T follicular helper cell (primary cell): Measurements from ENCODE around the gene UBQLN4.
"Not testable (repeated sequence)": the region's sequence is repeated elsewhere in the genome, so short reads cannot be mapped to it uniquely, and the experiment has no call there.

ENCODE experiments used
- DNase-seq: peaks from one replicate; pipeline ENCODE4 v3.0.0-alpha.2; 2020; ENCODE audit warnings: low read depth

The UBQLN4 gene

DNA sequence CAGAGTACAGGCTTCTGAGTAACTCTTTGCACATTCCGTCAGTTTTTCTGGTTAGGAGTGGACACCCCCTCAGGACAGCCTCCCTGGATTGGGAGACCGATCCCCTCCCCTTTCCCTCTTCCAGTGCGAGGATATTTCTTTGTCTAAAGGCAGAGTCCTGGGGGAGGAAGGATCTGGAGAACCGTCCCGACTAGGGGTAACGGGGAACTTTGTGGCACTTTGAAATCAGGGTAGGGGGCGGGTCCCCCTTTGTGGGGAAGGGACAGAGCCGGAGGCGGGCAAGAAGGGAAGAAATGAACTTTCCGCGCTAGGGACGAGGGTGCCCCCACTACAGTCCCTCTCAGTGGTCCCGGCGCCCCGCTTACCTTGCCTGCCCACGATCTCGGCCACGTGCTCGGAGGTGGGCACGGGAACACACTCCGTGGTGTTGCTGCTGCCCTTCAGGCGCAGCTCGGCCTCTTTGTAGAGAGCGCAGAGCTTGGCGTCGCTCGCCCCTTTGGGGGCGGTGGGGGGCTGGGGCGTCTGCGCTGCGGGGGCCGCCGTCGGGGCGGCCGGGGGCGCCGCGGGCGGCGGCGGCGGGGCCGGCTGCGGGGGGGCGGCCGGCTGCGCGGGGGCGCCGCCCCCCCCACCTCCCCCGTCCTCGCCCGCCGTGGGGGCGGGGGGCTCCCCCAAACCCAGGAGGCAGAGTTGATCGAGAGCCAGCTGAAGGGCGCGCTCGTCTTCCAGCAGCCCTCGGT is 27.8 kb upstream of the UBQLN4 start:
- DNase-seq: no peak

DNA sequence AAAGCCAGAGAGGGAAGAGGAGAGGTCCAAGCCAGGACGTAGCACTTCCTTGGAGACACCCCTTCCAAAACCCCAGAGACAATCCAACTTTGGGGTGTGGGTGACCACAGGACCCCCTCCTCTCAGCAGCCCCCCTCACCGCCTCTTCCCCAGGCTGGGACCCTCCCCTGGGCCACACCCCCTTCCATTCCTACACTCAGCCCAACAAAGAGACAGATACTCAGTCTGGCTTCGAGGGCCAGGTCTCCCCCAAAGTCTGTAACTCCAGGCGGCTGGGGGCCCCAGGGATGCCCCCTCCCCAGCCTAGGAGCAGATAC is 27.2 kb upstream of the UBQLN4 start:
- DNase-seq: no peak

GRCh38 chr1:156080241-156080862 is 26.8 kb upstream of the UBQLN4 start:
- no peak for DNase-seq

- DNase-seq: no peak
Measured at GRCh38 chr1:156079762-156080161, 26.2 kb upstream of the UBQLN4 start.

DNA sequence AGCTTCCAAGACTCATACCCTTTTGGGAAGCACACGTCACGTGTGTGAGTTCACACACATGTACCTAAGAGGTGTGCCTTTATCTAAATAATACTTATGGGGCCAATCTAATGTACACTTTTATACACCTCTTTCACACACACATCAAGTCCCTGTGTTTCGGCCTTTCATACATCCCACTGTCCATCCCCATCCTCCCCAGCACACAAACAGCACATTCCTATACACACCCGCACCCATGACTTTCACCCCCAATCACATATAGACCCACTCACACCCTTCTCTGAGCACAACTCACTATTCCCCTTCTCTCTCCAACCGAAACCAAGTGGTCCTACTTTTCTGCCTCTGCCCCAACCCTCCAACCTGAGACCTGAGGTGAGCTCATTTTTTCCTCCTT is 25.1 kb upstream of the UBQLN4 start:
- DNase-seq: no peak

- DNase-seq: no peak
Measured at GRCh38 chr1:156077430-156077760, 23.8 kb upstream of the UBQLN4 start.

GRCh38 chr1:156076609-156077429 is 23.2 kb upstream of the UBQLN4 start:
- DNase-seq: no peak

DNA sequence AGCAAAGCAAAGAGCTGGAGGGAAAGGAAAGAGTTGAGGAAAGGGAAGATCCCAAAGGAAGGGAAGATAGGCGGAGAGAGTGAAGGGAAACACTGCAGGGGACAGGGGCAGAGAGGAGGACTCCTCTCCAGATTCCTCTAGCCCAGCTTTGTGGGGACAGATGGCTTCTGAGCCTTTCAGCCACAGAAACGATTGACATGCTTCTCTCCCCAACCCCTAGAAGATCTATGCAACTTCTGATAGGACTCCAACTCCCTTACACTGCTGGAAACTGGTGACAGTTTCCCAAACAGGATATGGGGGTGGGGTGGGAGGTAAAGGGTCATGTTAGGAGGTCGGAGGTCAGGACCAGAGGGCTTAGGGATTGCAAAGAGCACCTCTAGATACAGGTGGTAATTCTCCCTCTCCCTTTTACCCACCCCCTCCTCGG is 22.2 kb upstream of the UBQLN4 start:
- DNase-seq: no peak

- no peak for DNase-seq
Measured at GRCh38 chr1:156075162-156075561, 21.6 kb upstream of the UBQLN4 start.

- DNase-seq: no peak
Measured at GRCh38 chr1:156074661-156075060, 21.1 kb upstream of the UBQLN4 start.

DNA sequence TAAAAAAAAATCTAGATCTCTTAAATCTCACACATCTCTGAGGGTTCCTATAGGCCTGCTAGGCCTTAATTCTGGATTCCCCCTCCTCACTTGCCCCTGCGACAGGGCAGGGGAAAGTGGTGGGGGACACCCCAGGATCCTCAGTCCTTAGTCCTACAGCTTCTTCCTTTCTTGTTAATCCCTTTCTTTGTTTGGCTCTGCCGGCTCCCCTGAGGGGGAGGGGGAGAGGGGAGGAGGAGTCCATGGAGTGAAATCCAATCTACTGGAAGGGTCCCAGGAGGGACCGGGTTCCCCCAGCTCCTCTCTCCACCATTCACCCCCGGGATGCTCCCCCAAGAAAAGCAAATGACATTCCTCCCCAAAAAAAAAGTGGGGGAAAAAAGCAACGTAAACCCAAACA is 20.1 kb upstream of the UBQLN4 start:
- DNase-seq: no peak

GRCh38 chr1:156073110-156073687 is 19.6 kb upstream of the UBQLN4 start:
- DNase-seq: no peak

- no peak for DNase-seq
Measured at GRCh38 chr1:156072251-156072650, 18.7 kb upstream of the UBQLN4 start.

- not testable (repeated sequence) for DNase-seq
Measured at GRCh38 chr1:156071332-156071816, 17.8 kb upstream of the UBQLN4 start.

- DNase-seq: no peak
Measured at GRCh38 chr1:156070548-156070947, 16.9 kb upstream of the UBQLN4 start.

DNA sequence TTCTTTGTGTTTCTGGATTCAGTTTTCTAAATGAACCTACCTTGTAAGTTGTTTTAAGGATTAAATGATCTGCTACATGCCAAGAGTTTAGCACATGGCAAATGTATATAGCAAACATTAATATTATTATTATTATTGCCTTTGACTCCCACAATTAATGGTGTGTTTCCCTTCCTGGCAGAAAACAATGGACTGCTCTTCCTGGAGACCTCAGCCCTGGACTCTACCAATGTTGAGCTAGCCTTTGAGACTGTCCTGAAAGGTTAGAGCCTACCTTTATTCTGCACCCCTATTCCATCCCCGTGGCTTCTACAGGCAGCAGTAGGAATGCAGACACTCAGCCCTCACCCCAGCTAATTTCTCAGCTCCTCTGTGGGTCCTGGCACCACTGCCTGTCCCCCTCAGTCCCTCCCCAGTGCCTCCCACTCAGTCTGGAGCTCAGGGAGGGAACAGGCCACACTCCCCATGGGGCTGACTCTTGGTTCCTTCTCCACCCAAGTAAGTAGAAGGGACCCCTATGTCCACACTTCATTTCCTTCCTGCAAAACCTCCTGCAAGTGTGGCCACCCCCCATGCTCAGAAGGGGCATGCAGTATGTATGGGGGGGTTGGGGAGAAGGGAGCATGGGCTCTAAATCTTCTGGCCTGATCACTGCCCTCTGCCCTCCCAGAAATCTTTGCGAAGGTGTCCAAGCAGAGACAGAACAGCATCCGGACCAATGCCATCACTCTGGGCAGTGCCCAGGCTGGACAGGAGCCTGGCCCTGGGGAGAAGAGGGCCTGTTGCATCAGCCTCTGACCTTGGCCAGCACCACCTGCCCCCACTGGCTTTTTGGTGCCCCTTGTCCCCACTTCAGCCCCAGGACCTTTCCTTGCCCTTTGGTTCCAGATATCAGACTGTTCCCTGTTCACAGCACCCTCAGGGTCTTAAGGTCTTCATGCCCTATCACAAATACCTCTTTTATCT is 16.2 kb upstream of the UBQLN4 start:
- no peak for DNase-seq

DNA sequence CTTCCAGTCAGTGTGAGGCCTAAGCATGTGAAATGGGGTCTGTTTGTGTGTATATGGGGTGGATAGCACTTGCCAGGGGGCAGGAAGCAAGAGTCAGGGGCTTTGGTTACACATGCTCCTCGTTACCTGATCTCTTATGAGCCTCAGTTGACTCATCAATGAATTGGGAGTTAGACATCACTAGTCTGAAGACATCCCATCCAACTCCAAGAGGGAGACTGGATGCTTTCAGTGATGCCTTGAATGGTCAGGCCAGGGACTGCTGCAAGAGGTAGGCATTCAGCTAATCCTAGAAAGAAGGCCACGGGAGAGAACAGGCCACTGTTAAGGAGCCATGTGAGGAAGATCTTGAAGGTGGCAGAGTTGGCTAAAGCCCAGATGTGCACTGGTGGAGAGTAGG is 13.7 kb upstream of the UBQLN4 start:
- no peak for DNase-seq

DNA sequence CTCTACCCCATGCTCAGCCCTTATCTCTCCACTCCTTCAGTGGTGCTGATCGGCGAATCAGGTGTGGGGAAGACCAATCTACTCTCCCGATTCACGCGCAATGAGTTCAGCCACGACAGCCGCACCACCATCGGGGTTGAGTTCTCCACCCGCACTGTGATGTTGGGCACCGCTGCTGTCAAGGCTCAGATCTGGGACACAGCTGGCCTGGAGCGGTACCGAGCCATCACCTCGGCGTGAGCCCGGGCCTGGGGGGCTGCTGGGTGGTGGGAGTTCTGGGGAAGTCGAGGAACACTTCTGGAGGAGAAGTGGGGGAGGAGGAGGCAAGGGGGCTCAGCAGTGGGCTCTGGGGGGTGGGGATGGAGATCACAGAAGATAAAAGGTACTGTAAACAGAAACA is 12.3 kb upstream of the UBQLN4 start:
- no peak for DNase-seq

DNA sequence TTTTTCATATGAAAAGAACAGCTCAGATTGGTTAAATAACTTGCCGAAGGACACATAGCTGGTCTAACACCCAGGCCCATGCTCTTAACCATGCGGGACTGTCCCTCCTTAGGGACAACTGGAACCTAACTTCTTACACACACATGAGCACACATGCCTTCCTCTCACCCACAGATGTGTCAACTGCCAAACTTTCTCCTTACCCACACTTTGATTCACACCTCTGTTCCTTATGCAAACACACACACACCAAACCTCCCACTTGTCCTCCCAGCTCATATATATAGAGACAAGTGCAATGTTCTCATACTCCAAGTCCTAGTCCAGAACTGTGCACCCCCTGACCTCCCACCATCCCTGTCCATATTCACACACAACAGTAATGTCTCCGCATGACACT is 11.6 kb upstream of the UBQLN4 start:
- no peak for DNase-seq

DNA sequence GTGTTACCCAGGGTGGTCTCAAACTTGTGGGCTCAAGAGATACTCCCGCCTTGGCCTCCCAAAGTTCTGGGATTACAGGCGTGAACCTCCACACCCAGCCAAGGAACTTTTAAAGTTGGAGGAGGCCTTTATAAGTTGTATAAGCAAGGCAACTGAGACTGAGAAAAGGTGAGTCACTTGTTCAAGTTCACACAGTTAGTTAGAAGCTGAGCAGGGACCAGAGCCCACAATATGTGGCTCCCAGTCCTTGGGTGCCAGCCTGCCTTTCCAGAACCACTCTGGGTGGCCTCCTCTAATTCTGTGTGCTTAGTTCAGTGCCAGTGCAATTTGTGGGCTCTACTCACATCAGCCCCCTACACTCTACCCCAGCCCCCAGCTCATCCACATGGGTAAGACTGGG is 11.0 kb upstream of the UBQLN4 start:
- no peak for DNase-seq

- no peak for DNase-seq
Measured at GRCh38 chr1:156063997-156064285, 10.3 kb upstream of the UBQLN4 start.

GRCh38 chr1:156062189-156062588 is 8.6 kb upstream of the UBQLN4 start:
- DNase-seq: no peak
